ENCODE data around the gene CDKN2B-AS1. TPM values are rescaled to one million over a fixed set of nuclear protein-coding genes. Genes with fewer than 3 reads are reported as not detected.
A peak's percentile ranks its signal among the peaks of the same experiment; 100 is the strongest.

The CDKN2B-AS1 gene
- total RNA-seq, 4 donors from 2014 or later = 22.7 to 129 (median 52.0) TPM

DNA sequence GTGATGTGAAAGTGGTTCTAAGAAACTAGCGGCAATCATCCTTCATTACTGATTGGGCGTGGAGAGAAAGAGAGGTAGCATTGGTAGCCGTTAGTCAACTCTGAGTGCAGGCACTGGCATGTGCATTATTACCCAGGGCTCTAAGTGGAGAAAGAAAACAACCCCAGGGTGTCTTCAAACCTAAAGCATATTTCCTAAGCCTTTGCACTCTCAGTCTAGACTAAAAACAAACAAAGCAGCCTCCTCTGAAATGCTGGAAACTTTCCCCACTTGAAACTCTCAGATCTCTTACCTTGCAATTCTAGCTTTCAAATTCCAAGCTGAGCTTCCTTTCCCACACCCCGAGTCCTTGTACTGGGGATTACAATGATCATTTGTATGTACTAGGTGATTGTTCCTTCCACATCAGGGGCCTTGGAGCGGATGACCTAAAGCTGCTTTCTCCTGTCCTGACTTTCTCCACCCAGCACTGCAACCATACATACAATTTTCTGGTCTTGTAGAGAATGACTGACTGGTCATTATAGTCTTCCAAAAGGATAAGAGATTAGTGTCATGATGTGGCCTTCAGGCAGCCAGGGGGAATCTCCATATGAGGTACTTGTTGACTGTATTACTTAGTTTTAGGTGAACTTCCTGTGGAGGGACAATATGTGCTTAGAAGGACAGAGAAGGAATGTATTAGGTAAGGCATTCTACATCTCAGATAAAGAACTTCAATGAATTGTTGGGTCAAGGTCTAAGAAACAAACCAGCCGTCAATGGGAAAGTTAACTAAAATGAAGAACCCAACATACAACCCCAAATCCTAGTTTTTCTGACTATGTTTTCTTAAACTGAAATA, 112.8 kb downstream of the CDKN2B-AS1 start:
- DNase-seq = no peak
- H3K4me1 ChIP-seq = peaks cover 0 to 19% (median 5%) of the 10 kb centered on the region in 4 donors
- no peaks in the 10 kb centered on the region for H3K9me3 ChIP-seq
- H3K4me3 ChIP-seq = no peak overlapping the region
- no peaks in the 10 kb centered on the region for H3K36me3 ChIP-seq
- TF ChIP-seq, protein P1, sequence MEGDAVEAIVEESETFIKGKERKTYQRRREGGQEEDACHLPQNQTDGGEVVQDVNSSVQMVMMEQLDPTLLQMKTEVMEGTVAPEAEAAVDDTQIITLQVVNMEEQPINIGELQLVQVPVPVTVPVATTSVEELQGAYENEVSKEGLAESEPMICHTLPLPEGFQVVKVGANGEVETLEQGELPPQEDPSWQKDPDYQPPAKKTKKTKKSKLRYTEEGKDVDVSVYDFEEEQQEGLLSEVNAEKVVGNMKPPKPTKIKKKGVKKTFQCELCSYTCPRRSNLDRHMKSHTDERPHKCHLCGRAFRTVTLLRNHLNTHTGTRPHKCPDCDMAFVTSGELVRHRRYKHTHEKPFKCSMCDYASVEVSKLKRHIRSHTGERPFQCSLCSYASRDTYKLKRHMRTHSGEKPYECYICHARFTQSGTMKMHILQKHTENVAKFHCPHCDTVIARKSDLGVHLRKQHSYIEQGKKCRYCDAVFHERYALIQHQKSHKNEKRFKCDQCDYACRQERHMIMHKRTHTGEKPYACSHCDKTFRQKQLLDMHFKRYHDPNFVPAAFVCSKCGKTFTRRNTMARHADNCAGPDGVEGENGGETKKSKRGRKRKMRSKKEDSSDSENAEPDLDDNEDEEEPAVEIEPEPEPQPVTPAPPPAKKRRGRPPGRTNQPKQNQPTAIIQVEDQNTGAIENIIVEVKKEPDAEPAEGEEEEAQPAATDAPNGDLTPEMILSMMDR (IDR thresholded peaks at IDR 0.05) = peak in 1 of 6 experiments; percentile 14
- TF ChIP-seq POLR2A (IDR thresholded peaks at IDR 0.05) = no peak
- H3K27ac ChIP-seq = peak overlapping the region in 2 of 4 donors; percentile 61 to 62
- no peaks in the 10 kb centered on the region for H3K27me3 ChIP-seq

DNA sequence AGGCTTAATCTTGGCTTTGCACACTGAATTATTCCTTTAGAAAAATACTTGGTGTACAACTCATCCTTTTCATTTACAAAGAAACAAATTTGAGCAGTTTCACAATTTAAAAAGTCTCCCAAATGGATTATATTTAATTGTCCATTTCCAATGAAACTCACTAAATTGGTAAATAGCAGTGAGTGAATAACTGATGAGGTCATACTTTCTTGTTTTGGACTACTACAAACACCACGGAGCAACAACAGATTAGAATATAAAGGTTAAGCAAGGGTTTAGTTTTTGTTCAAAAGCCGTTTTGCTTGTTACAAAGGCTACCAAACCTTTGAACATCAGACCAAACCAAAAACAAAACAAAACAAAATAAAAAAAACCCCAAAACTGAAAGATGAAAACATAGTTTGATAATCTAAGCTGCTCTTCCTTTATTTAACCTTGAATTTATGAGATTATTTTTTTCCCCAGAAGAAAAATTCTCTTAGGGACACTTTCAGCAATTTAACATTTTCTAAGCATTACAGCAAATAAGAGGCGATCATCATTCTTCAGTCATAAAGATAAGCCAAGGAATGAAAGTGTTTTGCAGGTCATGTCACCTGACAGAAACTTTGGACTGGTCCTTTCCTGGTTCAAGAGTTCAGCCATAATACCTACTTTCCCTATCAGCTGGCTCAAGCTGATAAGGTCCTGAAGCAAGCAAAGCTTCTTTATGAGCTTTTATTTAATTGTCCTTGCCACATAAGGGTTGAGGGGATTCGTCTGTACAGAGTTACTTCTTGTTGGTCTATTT, 114.2 kb downstream of the CDKN2B-AS1 start:
- DNase-seq = peak in 1 of 3 donors; percentile 62
- Histone ChIP-seq H3K36me3 (no peaks in the 10 kb centered on the region), H3K4me1 (peaks cover 0 to 19% (median 5%) of the 10 kb centered on the region in 4 donors), H3K9me3 (no peaks in the 10 kb centered on the region), H3K27me3 (no peaks in the 10 kb centered on the region), H3K4me3 (no peak overlapping the region), H3K27ac (peak overlapping the region in 2 of 4 donors; percentile 62 to 81)
- TF ChIP-seq, protein P1 (IDR thresholded peaks at IDR 0.05) = no peak
- peak in 1 of 2 donors; percentile 18 for TF ChIP-seq POLR2A (IDR thresholded peaks at IDR 0.05)

DNA sequence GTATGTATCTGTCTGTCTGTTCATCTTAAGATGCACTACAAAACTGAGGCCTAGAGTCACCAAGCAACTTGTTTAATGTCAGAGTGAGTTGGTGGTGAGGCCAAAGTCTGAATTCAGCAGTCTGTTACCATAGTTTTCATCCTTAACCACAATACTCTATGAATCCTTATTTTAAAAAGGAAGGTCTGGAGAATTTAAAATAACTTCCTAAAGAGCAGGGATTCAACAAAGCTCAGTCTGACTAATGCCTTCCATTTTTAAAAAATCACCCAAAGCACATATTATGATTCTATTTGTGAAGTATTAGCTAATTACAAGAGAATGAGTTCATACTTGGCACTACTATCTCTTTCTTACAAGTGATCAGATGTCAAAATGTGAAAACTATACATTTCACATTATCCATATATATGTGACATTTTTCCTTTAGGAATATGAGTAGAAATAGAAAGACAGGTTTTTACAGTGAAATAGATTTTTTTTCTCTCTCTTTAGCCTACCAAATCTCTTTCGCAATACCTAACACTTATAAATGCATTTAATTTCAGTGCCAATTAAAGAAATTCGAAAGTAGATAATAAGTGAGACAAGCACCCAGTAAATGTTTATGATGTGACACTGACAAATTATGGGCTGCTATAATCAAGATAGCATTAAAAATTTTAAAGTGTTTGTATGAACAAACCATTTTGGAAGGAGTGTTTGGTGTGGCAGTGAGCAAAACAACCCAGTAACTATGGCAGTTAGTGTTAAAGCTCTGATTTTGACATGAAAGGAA, 116.8 kb downstream of the CDKN2B-AS1 start:
- no peak for TF ChIP-seq POLR2A (IDR thresholded peaks at IDR 0.05)
- TF ChIP-seq, protein P1 (IDR thresholded peaks at IDR 0.05) = no peak
- H3K4me1 ChIP-seq = peaks cover 0 to 10% (median 2%) of the 10 kb centered on the region in 4 donors
- no peaks in the 10 kb centered on the region for H3K9me3 ChIP-seq
- H3K27ac ChIP-seq = no peak overlapping the region
- H3K4me3 ChIP-seq = no peak overlapping the region
- DNase-seq = no peak
- no peaks in the 10 kb centered on the region for H3K36me3 ChIP-seq
- no peaks in the 10 kb centered on the region for H3K27me3 ChIP-seq

DNA sequence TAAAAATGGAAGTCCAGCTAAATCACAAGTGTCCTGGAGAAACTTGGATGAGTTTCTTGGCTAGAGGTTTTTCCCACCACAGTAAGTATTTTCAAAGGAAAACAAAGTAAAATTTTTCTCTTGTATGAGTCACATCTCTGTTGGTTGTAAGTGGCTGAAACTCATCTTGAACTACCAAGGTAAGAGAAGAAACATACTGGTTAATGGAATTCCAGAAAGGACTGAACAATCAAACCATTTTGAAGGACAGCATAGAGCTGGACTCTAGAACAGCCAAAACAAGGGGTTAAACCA, 117.3 kb downstream of the CDKN2B-AS1 start:
- Histone ChIP-seq H3K36me3 (no peaks in the 10 kb centered on the region), H3K9me3 (no peaks in the 10 kb centered on the region), H3K27me3 (no peaks in the 10 kb centered on the region), H3K4me3 (no peak overlapping the region), H3K4me1 (peaks cover 0 to 10% (median 2%) of the 10 kb centered on the region in 4 donors), H3K27ac (peak overlapping the region in 1 of 4 donors; percentile 36)
- no peak for DNase-seq
- TF ChIP-seq, protein P1 (IDR thresholded peaks at IDR 0.05) = no peak
- no peak for TF ChIP-seq POLR2A (IDR thresholded peaks at IDR 0.05)

Measured in Peyer's patch (tissue), 4 donors.